Measurements from ENCODE around the gene TMPRSS3. TPM values are rescaled to one million over a fixed set of nuclear protein-coding genes. Genes with fewer than 3 reads are reported as not detected.

The TMPRSS3 gene
- polyA plus RNA-seq, 10 donors = 0.05 to 0.13 TPM; not detected in 8

DNA sequence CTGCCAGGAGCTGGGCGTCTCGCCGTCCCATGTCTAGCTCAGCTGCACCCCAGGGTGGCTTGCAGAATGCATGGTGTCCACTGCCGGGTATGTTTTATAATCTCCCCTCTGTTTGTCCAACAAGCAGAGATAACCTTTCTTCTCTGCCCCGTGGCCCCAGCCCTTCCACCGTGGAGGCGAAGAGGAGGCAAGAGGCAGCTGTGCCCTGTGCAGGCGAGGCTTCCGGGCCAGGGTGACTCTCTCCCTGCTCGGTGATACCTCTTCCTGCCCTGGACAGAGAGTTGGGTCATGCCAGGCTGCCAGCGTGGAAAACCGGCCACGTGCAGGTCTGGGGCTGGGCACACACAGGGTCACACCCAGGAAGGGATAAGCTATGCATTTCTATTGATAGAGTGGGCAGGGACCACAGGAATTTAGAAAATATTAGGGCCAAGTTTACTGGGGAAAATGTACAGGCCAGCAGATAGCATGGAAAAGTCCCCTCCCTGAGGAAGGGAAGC, 44.9 kb downstream of the TMPRSS3 start, which contains the start of gene TFF2:
TSS of gene TFF2 (minus strand) at position 68 of the 500 bp plus-strand sequence. CDS start at position 31, 37 bp downstream.
- DNase-seq = no peak

DNA sequence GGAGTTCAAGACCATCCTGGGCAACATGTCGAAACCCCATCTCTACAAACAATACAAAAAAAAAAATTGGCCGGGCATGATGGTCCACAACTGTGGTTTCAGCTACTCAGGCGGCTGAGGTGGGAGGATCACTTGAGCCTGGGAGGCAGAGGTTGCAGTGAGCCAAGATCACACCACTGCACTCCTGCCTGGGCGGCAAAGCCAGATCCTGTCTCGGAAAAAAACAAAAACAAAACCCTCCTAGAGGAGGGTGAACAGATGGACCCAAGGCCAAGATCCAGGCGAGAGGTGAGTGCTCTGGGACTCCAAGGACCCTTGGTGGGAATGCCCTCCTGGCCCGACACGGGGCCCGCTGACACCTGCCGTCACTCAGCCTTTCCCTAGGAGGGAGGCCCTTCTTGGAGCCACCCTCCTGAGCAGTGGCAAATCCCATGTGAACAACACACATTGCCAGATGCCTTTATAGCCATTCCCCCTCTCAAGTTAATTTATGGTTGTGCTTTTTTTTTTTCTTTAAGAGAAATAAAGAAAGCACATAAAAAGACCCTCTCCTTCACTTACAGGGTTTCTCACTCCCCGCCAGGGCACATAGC, 45.4 kb downstream of the TMPRSS3 start:
- DNase-seq = no peak

DNA sequence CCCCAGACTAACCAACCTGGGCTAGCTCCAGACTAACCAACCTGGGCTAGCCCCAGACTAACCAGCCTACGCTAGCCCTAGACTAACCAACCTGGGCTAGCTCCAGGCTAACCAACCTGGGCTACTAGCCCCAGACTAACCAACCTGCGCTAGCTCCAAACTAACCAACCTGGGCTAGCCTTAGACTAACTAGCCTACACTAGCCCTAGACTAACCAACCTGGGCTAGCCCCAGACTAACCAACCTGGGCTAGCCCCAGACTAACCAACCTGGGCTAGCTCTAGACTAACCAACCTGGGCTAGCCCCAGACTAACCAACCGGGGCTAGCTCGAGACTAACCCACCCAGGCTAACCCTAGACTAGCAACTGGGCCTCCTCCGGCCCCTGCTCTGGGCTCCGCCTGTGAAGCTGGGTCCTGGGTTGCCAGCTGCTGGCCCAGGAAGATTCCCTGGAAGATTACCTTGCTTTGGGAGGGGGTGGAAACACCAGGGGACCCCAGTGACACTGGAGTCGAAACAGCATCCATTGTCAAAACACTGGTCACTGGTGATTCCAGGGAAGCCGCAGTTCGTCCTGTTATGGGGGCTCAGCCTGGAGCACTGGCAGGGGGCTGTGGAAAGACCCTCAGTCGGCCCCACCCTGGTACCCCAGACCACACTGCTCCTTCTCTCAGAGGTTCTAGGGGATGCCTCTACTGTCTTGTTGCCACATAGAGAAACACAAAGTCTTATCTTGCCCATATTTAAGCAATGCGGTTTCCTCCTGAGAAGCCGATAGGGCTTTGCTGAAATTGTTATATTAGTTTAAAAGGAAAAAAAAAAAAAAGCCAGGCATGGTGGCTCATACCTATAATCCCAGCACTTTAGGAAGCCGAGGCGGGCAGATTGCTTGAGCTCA, 46.2 kb downstream of the TMPRSS3 start:
- no peak for DNase-seq

DNA sequence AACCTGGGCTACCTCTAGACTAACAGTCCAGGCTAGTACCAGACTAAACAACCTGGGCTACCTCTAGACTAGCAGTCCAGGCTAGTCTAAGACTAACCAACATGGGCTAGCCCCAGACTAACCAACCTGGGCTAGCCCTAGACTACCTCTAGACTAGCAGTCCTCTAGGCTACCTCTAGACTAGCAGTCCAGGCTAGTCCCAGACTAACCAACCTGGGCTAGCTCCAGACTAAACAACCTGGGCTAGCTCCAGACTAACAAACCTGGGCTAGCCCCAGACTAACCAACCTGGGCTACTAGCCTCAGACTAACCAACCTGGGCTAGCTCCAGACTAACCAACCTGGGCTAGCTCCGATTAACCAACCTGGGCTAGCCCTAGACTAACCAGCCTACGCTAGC, 47.1 kb downstream of the TMPRSS3 start:
- DNase-seq = no peak

DNA sequence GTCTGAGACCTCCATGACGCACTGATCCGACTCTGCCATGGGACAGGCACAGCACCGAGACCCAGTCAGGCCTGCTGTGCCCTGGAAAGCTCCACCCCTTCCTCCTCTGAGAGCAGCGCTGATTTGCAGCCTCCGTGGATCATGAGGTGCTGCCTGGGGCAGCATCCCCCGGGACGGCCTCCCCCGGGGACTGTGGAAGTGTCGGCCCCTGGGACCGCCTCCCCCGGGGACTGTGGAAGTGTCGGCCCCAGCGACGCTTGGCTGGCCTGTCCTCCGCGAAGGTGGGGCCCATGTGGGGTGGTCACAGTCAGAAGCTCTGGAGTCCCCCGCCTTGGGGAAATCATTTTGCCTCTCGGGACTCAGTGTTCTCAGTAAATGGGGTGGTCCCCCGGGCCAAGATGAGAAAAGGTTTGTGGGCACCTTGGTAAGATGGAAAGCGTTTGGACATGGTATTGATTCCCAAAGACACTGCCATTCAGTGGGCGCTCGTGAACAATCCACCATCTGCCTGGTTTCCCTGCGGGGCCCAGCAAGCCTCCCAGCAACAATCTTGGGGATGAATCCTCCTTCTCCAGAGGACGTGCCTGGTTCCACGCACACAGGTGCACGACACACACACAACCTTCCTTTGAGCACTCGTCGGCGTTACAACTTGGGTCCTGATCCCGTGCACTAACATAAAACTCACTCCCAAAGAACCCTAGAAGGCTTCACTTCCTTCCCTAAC, 48.1 kb downstream of the TMPRSS3 start:
- DNase-seq = no peak

DNA sequence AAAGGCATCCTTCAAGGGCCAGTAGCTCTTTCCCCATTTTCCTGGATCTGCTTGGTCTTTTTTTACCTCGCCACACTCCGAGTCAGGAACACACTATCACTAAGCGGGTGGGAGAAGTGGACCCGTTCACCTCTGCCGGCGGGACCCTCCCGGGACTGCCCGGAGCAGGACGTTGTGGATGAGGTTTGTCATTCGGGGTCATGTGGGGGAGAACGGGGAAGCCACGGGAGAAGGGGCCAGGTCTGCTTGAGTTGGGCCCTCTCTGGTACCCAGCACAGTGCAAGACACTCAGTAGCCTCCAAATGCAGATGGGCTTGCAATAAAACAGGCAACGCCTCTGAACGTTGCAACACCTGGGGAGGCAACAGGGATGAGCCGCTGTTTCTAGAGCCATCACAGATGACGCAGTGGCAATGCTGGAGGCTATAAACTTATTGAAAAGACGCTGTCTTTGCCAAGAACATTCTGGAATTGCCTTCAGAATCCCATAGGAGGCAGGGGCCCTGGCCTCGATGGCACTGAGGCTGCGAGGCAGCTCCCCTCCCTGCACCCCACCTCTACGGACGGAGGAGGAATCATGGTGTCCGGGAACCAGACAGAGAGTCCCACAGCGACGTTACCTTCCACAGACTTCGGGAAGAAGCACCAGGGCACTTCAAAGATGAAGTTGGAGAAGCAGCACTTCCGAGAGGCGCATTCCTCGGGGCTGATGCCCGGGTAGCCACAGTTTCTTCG, 48.8 kb downstream of the TMPRSS3 start:
- DNase-seq = no peak

DNA sequence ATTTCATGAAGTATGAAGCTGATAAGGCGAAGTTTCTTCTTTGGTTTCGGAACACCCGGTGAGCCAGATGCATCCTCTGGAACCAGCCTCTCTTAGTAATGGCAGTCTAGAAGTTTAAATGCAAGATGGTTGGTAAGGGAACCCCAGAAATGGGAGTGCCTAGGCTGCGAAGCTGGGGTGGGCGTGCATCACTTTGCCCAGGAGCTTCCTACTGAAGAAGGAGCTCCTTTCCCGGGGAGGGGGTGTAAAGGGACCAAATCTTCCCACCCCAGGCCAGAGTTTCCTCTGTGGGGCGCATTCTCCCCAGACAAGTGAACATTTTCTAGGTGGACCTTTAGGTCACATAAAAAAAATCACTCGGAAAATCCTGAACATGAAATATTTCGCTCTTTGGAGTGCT, 49.4 kb downstream of the TMPRSS3 start:
- no peak for DNase-seq

DNA sequence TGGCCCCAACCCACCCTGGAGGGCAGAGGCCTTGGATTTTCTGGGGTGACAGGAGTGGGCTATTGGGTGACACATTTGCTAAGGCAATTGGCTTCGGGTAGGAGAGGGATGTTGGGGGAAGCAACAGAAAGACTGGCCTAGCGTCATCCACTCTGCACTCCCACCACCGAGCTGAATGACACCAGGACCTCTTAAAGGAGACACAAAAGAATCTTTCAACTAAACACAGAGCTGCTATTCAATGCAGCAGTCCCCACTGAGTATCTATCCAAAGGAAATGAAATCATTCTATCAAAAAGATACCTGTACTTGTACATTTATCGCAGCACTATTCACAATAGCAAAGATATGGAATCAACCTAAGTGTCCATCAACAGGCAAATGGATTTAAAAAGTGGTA, 51.2 kb downstream of the TMPRSS3 start:
- no peak for DNase-seq

DNA sequence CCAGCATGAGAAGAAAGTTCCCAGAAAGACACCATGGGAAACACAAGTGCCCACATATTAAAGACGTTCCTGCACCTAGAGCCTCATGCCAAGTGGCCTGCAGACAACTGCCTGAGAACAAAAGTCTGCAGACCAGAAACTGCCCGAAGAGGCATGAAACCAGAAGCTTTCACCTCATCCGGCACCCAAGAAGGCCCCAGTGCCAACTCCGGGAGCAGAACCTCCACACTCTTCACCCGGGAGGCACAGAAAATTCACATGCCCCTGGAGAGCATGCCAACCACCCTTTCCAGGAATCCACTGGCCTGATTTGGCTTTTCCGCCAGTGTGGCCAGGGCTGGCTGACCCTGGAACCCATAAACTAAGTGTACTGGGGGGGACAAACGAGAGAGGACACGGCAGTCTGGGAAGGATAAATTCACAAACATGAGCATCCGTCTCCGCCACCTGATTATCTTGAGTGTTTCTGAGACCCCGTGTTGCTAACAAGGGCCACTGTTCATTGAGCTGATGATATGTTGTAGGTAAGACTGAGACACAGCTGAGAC, 51.8 kb downstream of the TMPRSS3 start:
- DNase-seq = no peak

DNA sequence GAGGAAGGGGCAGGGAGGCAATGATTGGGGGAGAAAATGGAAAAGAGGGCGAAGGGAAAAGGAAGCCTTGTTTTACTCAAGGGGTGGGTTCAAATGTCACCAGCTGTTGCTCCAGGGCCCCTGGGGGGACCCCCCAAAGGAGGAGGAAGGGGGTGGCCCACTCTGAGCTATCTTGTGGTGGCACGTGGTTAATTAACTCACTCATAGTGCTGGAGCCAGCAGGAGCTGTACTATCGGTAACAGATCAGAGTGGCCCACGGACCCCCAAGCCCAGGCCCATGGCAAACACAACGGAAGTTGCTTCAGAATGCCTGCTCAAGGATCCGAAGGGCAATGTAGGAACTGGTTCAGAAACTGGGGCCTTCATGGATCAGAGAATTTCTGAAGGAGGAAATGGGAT, 52.3 kb downstream of the TMPRSS3 start:
- DNase-seq = no peak

DNA sequence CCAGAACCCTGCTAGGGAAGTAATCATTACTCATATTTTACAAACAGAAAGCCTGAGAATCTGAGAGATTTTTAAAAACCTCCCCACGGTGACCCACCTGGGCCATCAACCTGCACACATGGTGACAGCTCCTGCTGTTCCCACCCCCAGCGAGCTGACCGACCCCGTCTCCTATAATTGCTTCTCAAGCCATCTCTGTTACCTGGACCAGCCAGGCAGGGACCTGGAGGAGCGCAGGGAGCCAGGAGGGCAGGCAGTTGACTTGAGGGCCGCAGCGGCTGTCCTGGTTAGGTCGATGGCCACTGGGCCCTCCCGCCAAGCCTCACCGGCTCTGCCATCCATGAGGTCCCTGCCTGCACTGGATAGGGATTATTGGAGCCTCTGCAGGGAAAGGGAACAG, 52.8 kb downstream of the TMPRSS3 start:
- no peak for DNase-seq

DNA sequence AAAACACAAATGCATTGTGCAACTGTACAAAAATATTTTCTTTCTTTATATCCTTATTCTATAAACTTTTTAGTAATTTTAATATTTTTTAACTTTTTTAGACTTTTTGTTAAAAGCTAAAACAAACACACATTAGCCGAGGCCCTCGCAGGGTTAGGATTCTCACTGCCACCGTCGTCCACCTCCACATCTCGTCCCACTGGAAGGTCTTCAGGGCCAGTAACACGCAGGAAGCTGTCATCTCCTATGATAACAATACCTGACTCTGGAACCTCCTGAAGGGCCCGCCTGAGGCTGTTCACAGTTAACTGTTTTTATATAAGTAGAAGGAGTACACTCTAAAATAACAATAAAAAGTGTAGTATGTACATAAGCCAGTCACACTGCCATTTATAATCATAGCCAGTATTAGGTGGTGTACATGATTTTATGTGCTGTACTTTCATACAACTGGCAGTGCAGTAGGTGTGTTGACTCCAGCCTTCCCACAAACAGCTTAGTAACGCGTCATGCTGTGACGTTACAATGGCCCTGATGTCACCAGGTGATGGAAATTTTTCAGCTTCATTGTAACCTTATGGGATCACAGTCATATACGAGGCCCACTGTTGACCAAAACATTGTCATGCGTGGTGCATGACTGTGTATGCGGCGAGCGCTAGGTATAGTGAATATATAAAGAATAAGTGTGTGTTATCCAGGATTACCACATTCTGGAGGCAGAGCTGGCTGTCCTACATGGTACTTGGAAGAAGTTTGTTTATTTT, 53.9 kb downstream of the TMPRSS3 start:
- DNase-seq = no peak

DNA sequence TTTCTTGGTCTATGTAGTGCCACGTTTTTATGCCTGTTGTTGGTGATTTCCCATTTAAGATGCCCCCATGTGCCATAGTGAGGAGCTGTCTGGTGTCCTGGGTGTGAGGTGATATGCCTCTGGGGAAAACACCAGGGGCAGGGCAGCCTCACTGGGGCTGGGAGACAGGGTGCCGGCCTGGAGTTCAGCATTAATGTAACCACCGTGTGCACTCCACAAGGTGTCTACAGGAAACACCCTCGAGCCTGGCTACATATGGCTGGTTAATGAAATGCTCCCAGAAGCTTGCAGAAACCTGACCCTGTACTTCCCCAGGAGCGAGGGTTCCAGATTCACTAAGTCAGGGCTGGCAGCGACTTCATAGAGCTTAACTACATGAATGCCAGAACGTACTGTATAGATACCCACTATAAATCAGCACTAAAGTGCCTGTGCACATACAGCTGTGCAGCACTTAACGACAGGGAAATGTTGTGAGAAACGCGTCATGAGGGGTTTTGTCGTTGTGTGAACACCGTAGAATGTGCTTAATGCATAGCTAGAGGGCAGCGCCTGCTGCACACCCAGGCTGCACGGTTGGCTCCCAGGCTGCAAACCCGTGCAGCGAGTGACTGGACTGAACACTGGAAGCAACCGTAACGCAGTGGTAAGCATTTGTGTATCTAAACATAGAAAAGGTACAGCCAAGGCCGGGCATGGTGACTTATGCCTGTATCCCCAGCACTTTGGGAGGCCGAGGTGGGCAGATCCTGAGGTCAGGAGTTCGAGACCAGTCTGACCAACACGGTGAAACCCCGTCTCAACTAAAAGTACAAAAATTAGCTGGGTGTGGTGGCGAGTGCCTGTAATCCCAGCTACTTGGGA, 55.4 kb downstream of the TMPRSS3 start:
- DNase-seq = no peak

DNA sequence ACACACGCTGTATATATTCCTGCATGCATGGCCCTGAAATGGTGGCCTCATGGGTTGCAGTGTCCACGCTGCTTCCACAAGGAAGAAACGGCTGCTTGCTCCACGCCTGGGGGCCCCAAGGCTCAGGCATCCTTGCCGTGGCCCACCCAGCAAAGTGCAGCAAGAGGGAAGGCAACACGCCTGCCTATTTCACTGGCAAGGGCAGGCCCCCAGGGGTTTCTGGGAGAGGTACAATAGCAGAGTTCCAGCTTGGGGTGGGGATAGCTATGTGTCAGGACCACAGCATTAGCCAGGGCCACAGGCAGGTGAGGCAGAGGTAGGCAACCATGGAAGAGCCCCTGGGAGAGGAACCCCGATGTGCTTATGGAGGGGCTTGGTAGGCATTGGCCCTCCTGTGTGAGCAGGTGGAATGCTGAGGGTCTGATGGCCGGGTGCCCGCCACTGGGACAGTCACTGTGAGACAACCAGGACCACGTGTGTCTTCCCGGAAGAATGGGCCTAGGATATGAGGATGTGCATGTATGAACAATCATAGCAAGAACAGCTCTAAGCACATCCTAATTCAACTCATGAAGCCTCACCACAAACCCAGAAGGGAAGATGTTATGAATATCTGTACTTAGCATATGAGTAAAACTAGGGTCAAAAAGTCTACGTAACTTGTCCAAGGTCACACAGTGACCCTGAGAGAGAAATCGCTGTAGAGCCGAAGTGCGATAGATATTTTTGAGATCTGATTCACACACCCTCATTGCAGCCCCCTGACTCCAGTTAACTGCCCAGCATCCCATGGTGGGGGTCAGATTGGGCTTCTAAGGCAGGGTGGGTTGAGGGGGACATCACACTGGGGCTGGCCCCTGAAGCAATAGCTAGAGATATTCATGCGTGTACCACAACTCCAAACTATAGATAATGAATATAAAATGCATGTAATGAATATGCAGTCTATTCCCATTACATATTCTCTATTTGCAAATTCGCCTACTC, 56.8 kb downstream of the TMPRSS3 start:
- no peak for DNase-seq

DNA sequence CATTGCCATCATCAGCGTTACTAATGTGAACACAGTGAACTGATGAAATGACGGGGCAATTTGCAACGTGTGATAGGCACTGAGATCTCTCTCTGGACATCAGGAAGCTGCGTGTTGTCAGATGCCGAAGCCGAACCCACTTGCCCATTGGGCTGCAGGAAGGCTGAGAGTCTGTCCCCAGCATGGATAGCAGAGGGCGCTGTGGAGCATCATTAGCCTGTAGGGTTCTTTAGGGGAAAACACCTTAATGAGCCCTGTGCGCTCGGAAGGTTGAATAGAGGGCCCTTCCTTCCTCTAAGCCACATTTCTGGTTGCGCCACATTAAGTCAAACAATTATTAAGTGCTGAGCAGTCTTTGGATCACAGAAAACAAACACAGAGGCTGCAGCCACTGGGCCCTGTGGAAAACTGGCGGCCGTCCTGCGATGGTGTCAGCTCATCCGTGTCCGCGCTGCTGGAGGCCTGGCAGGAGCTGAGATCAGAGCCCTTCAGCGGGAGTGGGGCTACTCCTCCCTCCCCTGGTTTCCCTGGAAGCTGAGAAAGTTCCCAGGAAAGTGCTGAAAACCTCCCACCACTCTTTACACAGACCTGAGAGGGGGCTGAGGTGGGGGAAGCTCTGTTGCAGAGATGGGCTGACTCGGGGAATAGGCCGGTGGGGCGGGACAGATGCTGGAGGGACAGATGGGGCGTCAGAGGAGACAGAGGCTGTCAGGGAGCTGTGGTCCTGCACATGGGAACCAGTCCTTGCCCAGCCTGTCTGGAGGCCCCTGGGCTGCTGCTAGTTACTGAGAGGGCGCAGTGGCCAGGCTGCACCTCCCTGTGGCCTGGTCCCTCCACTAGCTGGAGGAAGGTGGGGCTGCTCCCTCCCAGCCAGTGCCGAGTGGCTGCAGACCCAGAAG, 57.8 kb downstream of the TMPRSS3 start:
- peak; percentile 13 to 69 (median 52) for DNase-seq

DNA sequence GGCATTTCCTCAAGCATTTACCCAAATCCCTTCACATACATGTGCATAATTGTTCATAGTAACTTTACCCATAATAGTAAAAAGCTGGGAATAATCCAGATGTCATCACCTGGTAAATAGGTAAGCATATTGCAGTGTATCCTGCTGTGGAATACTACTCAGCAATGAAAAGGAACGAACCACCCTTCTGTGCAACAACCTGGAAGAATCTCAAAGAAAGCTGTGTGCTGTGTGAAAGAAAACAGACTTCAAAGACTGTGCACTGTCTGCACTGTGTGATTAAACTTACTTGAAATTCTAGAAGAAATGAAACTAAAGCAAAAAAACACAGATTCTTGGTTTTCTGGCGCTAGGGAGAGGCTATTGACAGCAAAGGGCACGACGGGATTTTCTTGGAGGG, 58.6 kb downstream of the TMPRSS3 start:
- DNase-seq = no peak

DNA sequence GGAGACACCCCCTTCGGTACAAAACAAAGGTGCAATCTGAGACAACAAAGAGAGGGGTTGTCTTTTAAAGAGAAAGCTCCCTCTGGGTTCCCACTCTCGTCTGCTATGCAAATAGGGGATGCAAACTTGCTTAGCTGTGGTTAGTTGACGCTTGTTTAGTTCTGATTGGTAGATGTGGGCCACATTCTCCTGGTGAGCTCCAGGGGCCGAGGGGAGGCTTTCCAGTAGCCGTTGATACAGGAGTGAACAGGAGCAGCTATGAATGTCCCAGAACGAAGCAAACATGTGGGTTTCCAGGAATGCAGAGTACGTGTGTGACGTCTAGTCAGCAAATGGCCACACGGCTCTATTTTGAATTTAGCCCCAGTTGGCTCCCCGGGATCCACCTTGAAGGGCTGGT, 59.8 kb downstream of the TMPRSS3 start:
- DNase-seq = no peak
